CD4-positive, alpha-beta T cell (primary cell): ENCODE measurements around the gene TBC1D16. TPM values are rescaled to one million over a fixed set of nuclear protein-coding genes. Genes with fewer than 3 reads are reported as not detected.

Experiments used
- ATAC-seq: fragments of 200-7000 bp; cut with Tn5 transposase; one replicate; pipeline ENCODE4 v1.10.0; 2022; ENCODE audit warnings: mild to moderate bottlenecking; ENCODE audit not compliant: poor library complexity
- CTCF ChIA-PET: fragments of 350-600 bp; sonication (Branson Sonifier 250); formaldehyde crosslinking; loops from one replicate; lab custom pipeline; 2021; ENCODE audit warnings: antibody characterized with exemption, inconsistent platforms; lab: Charles Lee
- POLR2A ChIA-PET: fragments of 350-600 bp; sonication (Branson Sonifier 250); formaldehyde crosslinking; loops from one replicate; lab custom pipeline; 2021; ENCODE audit warnings: antibody characterized with exemption, inconsistent platforms; lab: Charles Lee
- DNase-seq, 14 experiments: peaks; one replicate each; pipeline ENCODE4 v3.0.0-alpha.2; 2013 to 2020; ENCODE audit warnings: mixed read lengths in 2 of 14
- H3K27ac ChIP-seq, 2 donors: one replicate each; pipeline versions ENCODE4 v1.5.1 to v1.7.0; 2013; ENCODE audit warnings: low read length in 2 of 2, low read depth in 1 of 2, mild to moderate bottlenecking in 1 of 2
- H3K27me3 ChIP-seq, 2 experiments: 1 replicate in 1 of 2; 2 replicates in 1 of 2; pipeline versions ENCODE4 v1.6.1 to v1.7.0; 2013; ENCODE audit warnings: low read length in 2 of 2, control low read depth in 1 of 2, mild to moderate bottlenecking in 1 of 2, moderate library complexity in 1 of 2; ENCODE audit not compliant: insufficient read depth in 2 of 2, control insufficient read depth in 1 of 2
- H3K36me3 ChIP-seq: one replicate; pipeline ENCODE4 v1.6.1; 2013; ENCODE audit warnings: low read length, control low read depth; ENCODE audit not compliant: insufficient read depth
- H3K4me1 ChIP-seq: one replicate; pipeline ENCODE4 v1.6.1; 2013; ENCODE audit warnings: low read length, control low read depth; ENCODE audit not compliant: insufficient read depth
- H3K4me3 ChIP-seq: one replicate; pipeline ENCODE4 v1.5.1; 2013; ENCODE audit warnings: mild to moderate bottlenecking, low read length, moderate library complexity
- H3K9me3 ChIP-seq, 2 experiments: 1 replicate in 1 of 2; 2 replicates in 1 of 2; pipeline versions ENCODE4 v1.6.1 to v1.7.0; 2013; ENCODE audit warnings: low read length in 2 of 2, mild to moderate bottlenecking in 2 of 2, control low read depth in 1 of 2, moderate library complexity in 1 of 2; ENCODE audit not compliant: control insufficient read depth in 1 of 2, insufficient read depth in 1 of 2
- H3K27ac Mint-ChIP-seq: one replicate; pipeline ENCODE4 v1.8.0; 2020; ENCODE audit warnings: mixed read lengths
- H3K27me3 Mint-ChIP-seq: one replicate; pipeline ENCODE4 v1.8.0; 2021; ENCODE audit warnings: mixed read lengths
- H3K36me3 Mint-ChIP-seq: one replicate; pipeline ENCODE4 v1.8.0; 2021; ENCODE audit warnings: low read depth, mixed read lengths
- H3K4me1 Mint-ChIP-seq: one replicate; pipeline ENCODE4 v1.8.0; 2021; ENCODE audit warnings: low read depth, mixed read lengths
- H3K4me3 Mint-ChIP-seq: one replicate; pipeline ENCODE4 v1.8.0; 2020; ENCODE audit warnings: mild to moderate bottlenecking, mixed read lengths
- H3K9me3 Mint-ChIP-seq: one replicate; pipeline ENCODE4 v1.8.0; 2020; ENCODE audit warnings: mixed read lengths
- intact Hi-C, 2 experiments: fragments of 100-400 bp; cut with DNase I in 1 of 2; cut with micrococcal nuclease in 1 of 2; formaldehyde crosslinking; loops; one replicate each; pipeline versions ENCODE4 v1.15.1 to v1.9.0; 2023 to 2025; cut with DNase I, micrococcal nuclease
- total RNA-seq, 174 experiments: library from RNA in 2 of 174; stranded (reverse) in 2 of 174; gene quantifications; one replicate each; pipeline ENCODE4 v1.2.3 and lab custom pipeline; 2021 to 2026
- TF ChIP-seq, protein P1 (sequence below): fragments of 200-600 bp; IDR thresholded peaks from one replicate; pipeline ENCODE4 v1.8.0; 2022; ENCODE audit warnings: antibody characterized with exemption, mild to moderate bottlenecking

The TBC1D16 gene
- total RNA-seq, 2 experiments from 2014 or later, result 1.9 to 2.5 TPM

DNA sequence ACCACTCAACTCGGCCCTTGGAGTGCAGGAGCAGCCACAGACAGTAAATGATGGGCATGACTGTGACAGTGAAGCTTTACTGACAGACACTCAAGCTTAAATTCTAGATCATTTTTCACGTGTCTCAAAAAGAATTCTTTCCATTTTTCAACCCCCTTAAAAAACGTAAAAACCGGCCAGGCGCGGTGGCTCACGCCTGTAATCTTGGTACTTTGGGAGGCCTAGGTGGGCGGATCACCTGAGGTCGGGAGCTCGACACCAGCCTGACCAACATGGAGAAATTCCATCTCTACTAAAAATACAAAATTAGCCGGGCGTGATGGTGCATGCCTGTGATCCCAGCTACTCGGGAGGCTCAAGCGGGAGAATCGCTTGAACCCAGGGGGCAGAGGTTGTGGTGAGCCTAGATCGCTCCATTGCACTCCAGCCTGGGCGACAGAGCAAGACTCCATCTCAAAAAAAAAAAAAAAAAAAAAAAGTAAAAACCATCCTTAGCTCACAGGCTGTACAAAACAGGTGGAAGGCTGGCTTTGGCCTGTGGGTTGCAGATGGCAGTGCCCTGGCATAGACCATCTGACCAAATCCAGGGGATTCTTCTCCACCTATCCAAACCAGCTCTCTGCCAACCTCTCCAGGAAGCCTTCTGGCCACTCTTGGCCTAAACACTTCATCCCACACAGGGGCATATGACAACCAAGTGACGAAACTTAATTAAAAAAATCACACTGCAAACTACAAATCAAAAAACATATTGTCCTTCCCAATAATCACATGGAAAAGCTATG is 18.3 kb downstream of the TBC1D16 start:
- TF ChIP-seq, protein P1, sequence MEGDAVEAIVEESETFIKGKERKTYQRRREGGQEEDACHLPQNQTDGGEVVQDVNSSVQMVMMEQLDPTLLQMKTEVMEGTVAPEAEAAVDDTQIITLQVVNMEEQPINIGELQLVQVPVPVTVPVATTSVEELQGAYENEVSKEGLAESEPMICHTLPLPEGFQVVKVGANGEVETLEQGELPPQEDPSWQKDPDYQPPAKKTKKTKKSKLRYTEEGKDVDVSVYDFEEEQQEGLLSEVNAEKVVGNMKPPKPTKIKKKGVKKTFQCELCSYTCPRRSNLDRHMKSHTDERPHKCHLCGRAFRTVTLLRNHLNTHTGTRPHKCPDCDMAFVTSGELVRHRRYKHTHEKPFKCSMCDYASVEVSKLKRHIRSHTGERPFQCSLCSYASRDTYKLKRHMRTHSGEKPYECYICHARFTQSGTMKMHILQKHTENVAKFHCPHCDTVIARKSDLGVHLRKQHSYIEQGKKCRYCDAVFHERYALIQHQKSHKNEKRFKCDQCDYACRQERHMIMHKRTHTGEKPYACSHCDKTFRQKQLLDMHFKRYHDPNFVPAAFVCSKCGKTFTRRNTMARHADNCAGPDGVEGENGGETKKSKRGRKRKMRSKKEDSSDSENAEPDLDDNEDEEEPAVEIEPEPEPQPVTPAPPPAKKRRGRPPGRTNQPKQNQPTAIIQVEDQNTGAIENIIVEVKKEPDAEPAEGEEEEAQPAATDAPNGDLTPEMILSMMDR, result no peak
- DNase-seq, result no peak
- Mint-ChIP-seq H3K9me3 (no peaks in the 10 kb centered on the region), H3K27ac (no peak overlapping the region), H3K4me3 (no peak overlapping the region), H3K36me3 (no peaks in the 10 kb centered on the region), H3K27me3 (no peaks in the 10 kb centered on the region), H3K4me1 (no peaks in the 10 kb centered on the region)
- POLR2A ChIA-PET, result no interaction called here
- intact Hi-C loops, result loop anchor here (1.0 kb wide), 1 partner anchor 10 kb away; no protein-coding TSS in a partner anchor
- H3K27ac ChIP-seq, result no peak overlapping the region
- CTCF ChIA-PET, result interaction anchor here (1.6 kb wide), 1 partner anchor 9 kb away, joined by 3 read pairs; no protein-coding TSS in a partner anchor
- H3K36me3 ChIP-seq, result no peaks in the 10 kb centered on the region
- no peaks in the 10 kb centered on the region for H3K4me1 ChIP-seq
- H3K9me3 ChIP-seq, result peaks cover 0 to 4% of the 10 kb centered on the region in 2 experiments
- H3K4me3 ChIP-seq, result no peak overlapping the region
- H3K27me3 ChIP-seq, result no peaks in the 10 kb centered on the region
- no peak for ATAC-seq

DNA sequence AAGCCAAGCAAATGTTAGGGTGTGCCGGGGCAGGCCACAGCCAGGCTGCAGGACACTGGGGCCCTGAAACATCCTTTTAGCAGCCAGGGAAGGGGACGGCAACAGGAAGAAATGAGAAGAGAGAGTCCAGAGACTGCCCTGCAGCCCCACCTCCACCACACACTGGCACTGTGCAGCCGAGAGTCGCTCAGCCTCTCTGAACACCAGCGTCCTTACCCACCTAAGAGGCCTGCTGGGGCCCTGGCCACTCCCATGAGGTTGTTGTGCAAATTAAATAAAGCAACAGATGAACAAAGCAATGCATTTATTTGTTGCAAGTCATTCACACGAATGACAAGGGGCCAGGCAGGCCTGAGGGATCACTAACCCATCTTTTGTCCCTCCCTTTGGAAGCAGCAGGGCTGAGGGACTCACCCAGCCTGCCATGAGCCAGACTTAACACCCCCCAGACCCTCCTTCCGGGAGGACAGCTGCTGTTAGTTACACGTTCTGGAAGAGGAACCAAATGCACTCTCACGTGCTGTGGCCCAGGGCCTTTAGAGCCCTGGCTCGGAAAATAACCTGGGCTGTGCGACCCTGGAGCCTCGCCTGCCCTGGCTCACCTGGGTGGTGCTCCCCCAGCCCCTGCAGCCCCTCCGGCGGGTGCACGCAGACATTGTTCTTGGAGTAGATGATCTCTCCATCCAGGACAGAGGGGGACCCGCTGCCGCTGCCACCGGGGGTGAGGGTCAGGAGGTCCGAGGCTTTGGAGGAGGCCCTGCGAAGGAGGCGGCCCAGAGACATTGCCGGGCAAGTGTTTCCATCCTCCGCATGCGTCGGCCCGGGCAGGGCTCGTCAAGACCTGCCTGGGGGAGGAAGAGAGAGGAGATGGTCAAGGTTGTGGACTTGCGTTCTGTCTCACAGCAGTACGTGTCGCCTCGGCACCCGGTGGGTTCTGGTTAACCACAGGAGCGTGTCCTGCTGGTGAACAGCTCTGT is 22.6 kb downstream of the TBC1D16 start:
- DNase-seq (no peak), ATAC-seq (no peak)
- no peaks in the 10 kb centered on the region for H3K36me3 Mint-ChIP-seq
- peaks cover 0 to 4% of the 10 kb centered on the region in 2 experiments for H3K9me3 ChIP-seq
- H3K36me3 ChIP-seq, result no peaks in the 10 kb centered on the region
- no peak overlapping the region for H3K4me3 Mint-ChIP-seq
- no peak overlapping the region for H3K27ac Mint-ChIP-seq
- no peak overlapping the region for H3K27ac ChIP-seq
- peaks cover 6% of the 10 kb centered on the region for H3K4me1 ChIP-seq
- POLR2A ChIA-PET, result no interaction called here
- CTCF ChIA-PET, result no interaction called here
- intact Hi-C loops, result no loop called here
- no peak overlapping the region for H3K4me3 ChIP-seq
- no peaks in the 10 kb centered on the region for H3K27me3 ChIP-seq
- no peaks in the 10 kb centered on the region for H3K4me1 Mint-ChIP-seq
- no peaks in the 10 kb centered on the region for H3K9me3 Mint-ChIP-seq
- H3K27me3 Mint-ChIP-seq, result no peaks in the 10 kb centered on the region
- TF ChIP-seq, protein P1, result no peak

DNA sequence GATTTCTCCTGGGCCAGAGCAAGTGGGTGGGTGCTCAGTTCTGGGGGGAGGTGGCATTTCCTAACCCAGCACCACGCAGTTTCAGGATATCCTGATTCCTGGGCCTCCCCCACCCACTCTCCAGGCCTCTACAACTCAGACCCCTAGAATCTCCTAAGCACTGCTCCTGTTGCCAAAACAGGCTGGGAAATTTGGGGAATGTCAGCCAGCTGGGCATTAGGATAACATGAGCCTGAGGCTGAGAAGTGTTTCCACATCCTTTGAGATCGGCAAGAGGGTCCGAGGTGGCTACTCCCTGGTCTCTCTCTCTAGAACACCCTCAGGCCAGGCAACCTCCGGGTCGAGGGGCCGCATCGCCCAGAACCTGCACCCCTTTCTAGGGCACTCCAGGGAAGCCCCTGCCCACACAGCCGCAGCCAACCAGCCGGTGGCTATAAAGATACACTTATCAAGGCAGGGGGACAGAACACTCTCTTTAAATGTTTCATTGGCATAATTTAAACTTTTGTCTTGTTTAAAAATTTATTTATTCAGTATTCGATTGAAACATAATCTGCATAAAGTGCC is 23.6 kb downstream of the TBC1D16 start:
- H3K4me3 ChIP-seq, result no peak overlapping the region
- no peaks in the 10 kb centered on the region for H3K27me3 Mint-ChIP-seq
- H3K9me3 ChIP-seq, result peaks cover 0 to 4% of the 10 kb centered on the region in 2 experiments
- TF ChIP-seq, protein P1, result no peak
- CTCF ChIA-PET, result no interaction called here
- peaks cover 6% of the 10 kb centered on the region for H3K4me1 ChIP-seq
- DNase-seq, result no peak
- H3K4me3 Mint-ChIP-seq, result no peak overlapping the region
- no peaks in the 10 kb centered on the region for H3K4me1 Mint-ChIP-seq
- H3K36me3 Mint-ChIP-seq, result no peaks in the 10 kb centered on the region
- H3K27me3 ChIP-seq, result no peaks in the 10 kb centered on the region
- ATAC-seq, result no peak
- intact Hi-C loops, result no loop called here
- H3K9me3 Mint-ChIP-seq, result no peaks in the 10 kb centered on the region
- no peak overlapping the region for H3K27ac ChIP-seq
- POLR2A ChIA-PET, result no interaction called here
- H3K27ac Mint-ChIP-seq, result no peak overlapping the region
- no peaks in the 10 kb centered on the region for H3K36me3 ChIP-seq
